GM12878 (cell line): Measurements from ENCODE around the gene CACFD1. TPM values are rescaled to one million over a fixed set of nuclear protein-coding genes. Genes with fewer than 3 reads are reported as not detected.

Experiments used
- ATAC-seq: fragments of 200-7000 bp; cut with Tn5 transposase; 3 replicates; pipeline ENCODE4 v1.9.1; 2020; ENCODE audit warnings: mild to moderate bottlenecking, moderate library complexity
- BruUV-seq: library from RNA; stranded (reverse); fragments of 400-500 nt; replicated peaks from 2 replicates; lab custom pipeline; 2021; lab: Mats Ljungman, UMichigan
- CTCF ChIA-PET: fragments of 300-600 bp; sonication (Branson Sonifier 250); formaldehyde crosslinking; extraction: SDS; loops from one replicate; lab custom pipeline; 2021; ENCODE audit warnings: inconsistent platforms; lab: Yijun Ruan, JAX
- POLR2A ChIA-PET: fragments of 350-600 bp; formaldehyde crosslinking; extraction: SDS; loops from one replicate; lab custom pipeline; 2021; ENCODE audit warnings: inconsistent platforms; lab: Charles Lee
- RAD21 ChIA-PET: fragments of 300-600 bp; sonication (Branson Sonifier 250); formaldehyde crosslinking; loops from one replicate; lab custom pipeline; 2023; ENCODE audit warnings: antibody characterized with exemption; ENCODE audit not compliant: unreplicated experiment; lab: Charles Lee
- SMC1A ChIA-PET: fragments of 300-600 bp; sonication (Branson Sonifier 250); formaldehyde crosslinking; loops from one replicate; lab custom pipeline; 2023; ENCODE audit not compliant: unreplicated experiment, uncharacterized antibody; lab: Charles Lee
- DNase-seq: peaks from one replicate; pipeline ENCODE4 v3.0.0-alpha.2; 2011; ENCODE audit warnings: low read depth, low spot score
- FAIRE-seq: peaks from 3 replicates; lab custom pipeline; 2011; peaks lifted over from hg19 to GRCh38; lab: Jason Lieb, UNC
- H2AFZ ChIP-seq: 2 replicates; pipeline ENCODE4 v1.6.0; 2011; ENCODE audit warnings: low read depth, low read length, control low read depth; ENCODE audit not compliant: control insufficient read depth
- H3K27ac ChIP-seq: 2 replicates; pipeline ENCODE4 v1.5.1; 2011; ENCODE audit warnings: control low read depth; ENCODE audit not compliant: control insufficient read depth, insufficient read depth
- H3K27me3 ChIP-seq, 2 experiments: replicated peaks in 1 of 2; 2 replicates each; pipeline versions ENCODE4 v1.6.0 to v1.6.1; 2011; ENCODE audit warnings: low read length in 1 of 2; ENCODE audit not compliant: control insufficient read depth in 2 of 2, insufficient read depth in 2 of 2
- H3K36me3 ChIP-seq, 2 experiments: 2 replicates each; pipeline ENCODE4 v1.5.1; 2011; ENCODE audit warnings: low read length in 1 of 2; ENCODE audit not compliant: control insufficient read depth in 2 of 2, insufficient read depth in 2 of 2
- H3K4me1 ChIP-seq: 2 replicates; pipeline ENCODE4 v1.6.1; 2011; ENCODE audit warnings: mild to moderate bottlenecking, low read length, moderate library complexity, mixed read lengths; ENCODE audit not compliant: control insufficient read depth, insufficient read depth
- H3K4me2 ChIP-seq: 2 replicates; pipeline ENCODE4 v1.6.0; 2011; ENCODE audit warnings: control low read depth; ENCODE audit not compliant: control insufficient read depth, insufficient read depth
- H3K4me3 ChIP-seq: fragments of 200-600 bp; sonication (generic); 2 replicates; pipeline ENCODE4 v1.5.1; 2016
- H3K79me2 ChIP-seq: 2 replicates; pipeline ENCODE4 v1.6.0; 2011; ENCODE audit warnings: low read length; ENCODE audit not compliant: control insufficient read depth, insufficient read depth
- H3K9ac ChIP-seq: 2 replicates; pipeline ENCODE4 v1.8.0; 2011; ENCODE audit warnings: low read length, control low read depth, mixed read lengths; ENCODE audit not compliant: control insufficient read depth, insufficient read depth
- H3K9me3 ChIP-seq: replicated peaks from 3 replicates; pipeline ENCODE4 v1.5.1; 2011; ENCODE audit warnings: mild to moderate bottlenecking, low read length; ENCODE audit not compliant: control insufficient read depth, insufficient read depth
- H4K20me1 ChIP-seq: 2 replicates; pipeline ENCODE4 v1.6.0; 2011; ENCODE audit not compliant: control insufficient read depth, insufficient read depth
- BCL11A ChIP-seq: IDR thresholded peaks from 2 replicates; pipeline ENCODE4 v1.6.1; 2011; ENCODE audit warnings: low read depth, low read length
- CHD4 ChIP-seq: fragments of 200-600 bp; sonication (generic); IDR thresholded peaks from 2 replicates; pipeline ENCODE4 v1.6.1; 2016; ENCODE audit warnings: mild to moderate bottlenecking
- CREB1 ChIP-seq: IDR thresholded peaks from 2 replicates; pipeline ENCODE4 v1.6.1; 2012; ENCODE audit warnings: low read depth, mild to moderate bottlenecking, inconsistent platforms
- EED ChIP-seq: sonication (generic); IDR thresholded peaks from 2 replicates; pipeline ENCODE4 v1.6.1; 2016; ENCODE audit warnings: antibody characterized with exemption, low read depth
- HSF1 ChIP-seq: fragments of 150-350 bp; IDR thresholded peaks from 2 replicates; pipeline ENCODE4 v1.6.1; 2014; ENCODE audit warnings: mild to moderate bottlenecking, low read depth, low read length
- KLF5 ChIP-seq: fragments of 450-650 bp; IDR thresholded peaks from 2 replicates; pipeline ENCODE4 v1.6.1; 2014; ENCODE audit warnings: mild to moderate bottlenecking; ENCODE audit not compliant: partially characterized antibody
- MYB ChIP-seq: fragments of 150-350 bp; IDR thresholded peaks from 2 replicates; pipeline ENCODE4 v1.6.1; 2014; ENCODE audit warnings: mild to moderate bottlenecking, low read depth, low read length, borderline replicate concordance
- PAX5 ChIP-seq: IDR thresholded peaks from 2 replicates; pipeline ENCODE4 v1.6.1; 2011; ENCODE audit warnings: low read depth, low read length, borderline replicate concordance
- PKNOX1 ChIP-seq: fragments of 450-650 bp; IDR thresholded peaks from 2 replicates; pipeline ENCODE4 v1.6.1; 2016; ENCODE audit warnings: mild to moderate bottlenecking
- SPI1 ChIP-seq: IDR thresholded peaks from 2 replicates; pipeline ENCODE4 v1.6.1; 2011; ENCODE audit warnings: low read depth, mild to moderate bottlenecking, low read length, moderate library complexity, borderline replicate concordance; ENCODE audit not compliant: insufficient read depth
- SREBF2 ChIP-seq: IDR thresholded peaks from 2 replicates; pipeline ENCODE4 v1.6.1; 2012; ENCODE audit warnings: mild to moderate bottlenecking, low read length
- SUPT20H ChIP-seq: IDR thresholded peaks from 2 replicates; pipeline ENCODE4 v1.6.1; 2011; ENCODE audit warnings: low read depth, mild to moderate bottlenecking, low read length, moderate library complexity, borderline replicate concordance; ENCODE audit not compliant: control insufficient read depth
- YBX1 ChIP-seq: fragments of 450-650 bp; IDR thresholded peaks from 2 replicates; pipeline ENCODE4 v1.6.1; 2016; ENCODE audit warnings: antibody characterized with exemption
- WGBS: methylation state at CpG from one replicate; pipeline ENCODE4 v1.1.6; 2016; ENCODE audit warnings: low lambda C conversion rate; ENCODE audit not compliant: insufficient replicate concordance, insufficient coverage; ENCODE audit errors: missing lambda C conversion rate; 5-methylcytosine and 5-hydroxymethylcytosine counted together
- in situ Hi-C: fragments of 300-500 bp; cut with MboI; formaldehyde crosslinking; loops from 9 replicates; pipeline ENCODE4 v1.14.3; 2018; ENCODE audit warnings: mixed read lengths
- intact Hi-C: fragments of 100-400 bp; cut with micrococcal nuclease; formaldehyde crosslinking; loops from one replicate; pipeline ENCODE4 v1.14.2; 2022; ENCODE audit not compliant: unreplicated experiment
- polyA plus RNA-seq, 11 experiments: library from polyadenylated mRNA; depleted of rRNA in 4 of 11; unstranded in 6 of 11; stranded (reverse) in 5 of 11; fragments of >200 nt; fragmentation: Nextera tagmentation in 4 of 11; fragmentation: Illumina TruSeq in 1 of 11; extraction: Ambion mirVana in 4 of 11; extraction: Trizol in 1 of 11; gene quantifications; 1 replicate in 1 of 11; 2 replicates in 10 of 11; pipeline versions ENCODE4 v1.2.1 to v1.2.3, GENCODE V29; 2011 to 2016; ENCODE audit warnings: inconsistent platforms in 2 of 11, missing spikeins in 2 of 11, low read depth in 1 of 11
- total RNA-seq, 4 experiments: library from RNA; depleted of rRNA in 3 of 4; stranded (reverse); fragments of >200 nt in 3 of 4; fragmentation: Illumina TruSeq in 1 of 4; extraction: Trizol in 1 of 4; gene quantifications; 2 replicates each; pipeline versions ENCODE4 v1.2.1 to v1.2.3, GENCODE V29; 2013 to 2021
- TF ChIP-seq, protein P1 (sequence below): fragments of 450-650 bp; IDR thresholded peaks from 2 replicates; pipeline ENCODE4 v1.6.1; 2018; ENCODE audit warnings: mild to moderate bottlenecking, low read depth, moderate library complexity; ENCODE audit not compliant: partially characterized antibody
- TF ChIP-seq, protein P2 (sequence below), 3 experiments: IDR thresholded peaks in 2 of 3; conservative IDR thresholded peaks in 1 of 3; 2 replicates each; pipeline ENCODE4 v1.5.1; 2011; ENCODE audit warnings: low read depth in 3 of 3, low read length in 3 of 3, mild to moderate bottlenecking in 3 of 3, control low read depth in 2 of 3, moderate library complexity in 2 of 3, inconsistent platforms in 1 of 3, mixed read lengths in 1 of 3; ENCODE audit not compliant: control insufficient read depth in 2 of 3, insufficient read depth in 1 of 3; ENCODE audit errors: extremely low read depth in 1 of 3

Gene CACFD1
- total and polyA plus RNA-seq, 10 of the 15 experiments (the other 5 are each of a cell fraction or from before 2014, with no cell fraction given): 0.09 to 5.8 (median 1.4) TPM; not detected in 1

DNA sequence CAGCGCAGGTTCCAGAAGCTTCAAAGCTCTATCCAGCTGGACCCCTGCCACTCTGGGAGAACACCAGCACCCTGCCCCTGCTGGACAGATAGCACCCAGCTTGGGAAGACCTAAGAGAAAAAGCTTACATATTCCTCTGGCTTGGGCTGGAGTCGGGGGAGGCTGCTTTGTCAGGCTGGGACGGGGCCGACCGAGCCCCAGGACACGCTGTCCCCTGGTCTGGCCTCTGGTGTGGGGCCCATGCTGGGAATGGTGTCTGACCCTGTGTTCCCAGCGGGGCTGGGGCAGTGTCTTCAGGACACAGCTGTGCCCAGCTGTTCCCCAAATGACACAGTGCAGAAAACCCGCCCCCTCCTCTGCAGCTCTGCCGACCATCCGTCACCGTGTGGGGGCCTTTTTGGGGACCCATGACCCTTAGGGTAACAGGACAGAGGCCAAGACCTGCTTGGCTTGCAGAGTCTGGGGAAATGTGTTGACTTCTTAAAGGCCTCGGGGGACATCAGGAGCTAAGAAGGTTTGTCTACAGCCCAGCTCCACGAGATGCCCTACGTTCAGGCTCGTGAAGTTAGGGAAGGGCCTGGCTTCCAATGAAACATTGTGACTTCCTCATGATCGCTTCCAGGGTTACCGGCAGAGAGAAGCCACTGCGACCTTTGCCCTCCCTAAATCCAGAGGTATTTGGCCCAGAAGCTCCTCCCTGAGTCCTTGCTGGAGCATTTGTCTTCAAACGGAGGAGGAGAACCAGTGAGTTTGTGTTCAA, 39.5 kb downstream of the CACFD1 start (continued):
- TF ChIP-seq HSF1 (no peak), SREBF2 (no peak)

DNA sequence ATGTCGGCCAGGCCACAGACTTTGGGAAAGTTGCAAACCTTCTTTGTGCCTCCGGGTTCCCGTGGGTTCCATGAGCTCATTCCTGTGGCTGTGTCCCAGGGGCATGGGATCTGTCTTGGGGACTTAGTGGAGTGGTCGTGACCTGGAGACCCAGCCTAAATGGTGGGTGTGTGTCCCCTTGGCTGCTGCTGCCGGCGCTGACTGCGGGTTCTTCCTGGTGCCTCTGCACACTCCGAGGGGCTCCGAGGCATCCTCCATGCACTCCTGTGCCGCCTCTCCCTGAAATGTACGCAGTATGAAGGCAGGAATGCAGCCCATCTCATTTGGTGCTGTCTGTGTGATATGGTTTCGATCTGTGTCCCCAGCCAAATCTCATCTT, 40.1 kb downstream of the CACFD1 start:
- peaks cover 0 to 3% of the 10 kb centered on the region in 2 experiments; a peak in 2 of 4 replicates for H3K27me3 ChIP-seq
- ChIA-PET SMC1A (no interaction called here), CTCF (no interaction called here), POLR2A (no interaction called here), RAD21 (interaction anchor here (0.7 kb wide), 1 partner anchor 12 kb away, joined by 3 read pairs; no protein-coding TSS in a partner anchor)
- FAIRE-seq: no peak
- H4K20me1 ChIP-seq: no peaks in the 10 kb centered on the region
- BruUV-seq: no TSS peak
- H2AFZ ChIP-seq: no peak overlapping the region
- no peak overlapping the region for H3K9ac ChIP-seq
- TF ChIP-seq, protein P1, sequence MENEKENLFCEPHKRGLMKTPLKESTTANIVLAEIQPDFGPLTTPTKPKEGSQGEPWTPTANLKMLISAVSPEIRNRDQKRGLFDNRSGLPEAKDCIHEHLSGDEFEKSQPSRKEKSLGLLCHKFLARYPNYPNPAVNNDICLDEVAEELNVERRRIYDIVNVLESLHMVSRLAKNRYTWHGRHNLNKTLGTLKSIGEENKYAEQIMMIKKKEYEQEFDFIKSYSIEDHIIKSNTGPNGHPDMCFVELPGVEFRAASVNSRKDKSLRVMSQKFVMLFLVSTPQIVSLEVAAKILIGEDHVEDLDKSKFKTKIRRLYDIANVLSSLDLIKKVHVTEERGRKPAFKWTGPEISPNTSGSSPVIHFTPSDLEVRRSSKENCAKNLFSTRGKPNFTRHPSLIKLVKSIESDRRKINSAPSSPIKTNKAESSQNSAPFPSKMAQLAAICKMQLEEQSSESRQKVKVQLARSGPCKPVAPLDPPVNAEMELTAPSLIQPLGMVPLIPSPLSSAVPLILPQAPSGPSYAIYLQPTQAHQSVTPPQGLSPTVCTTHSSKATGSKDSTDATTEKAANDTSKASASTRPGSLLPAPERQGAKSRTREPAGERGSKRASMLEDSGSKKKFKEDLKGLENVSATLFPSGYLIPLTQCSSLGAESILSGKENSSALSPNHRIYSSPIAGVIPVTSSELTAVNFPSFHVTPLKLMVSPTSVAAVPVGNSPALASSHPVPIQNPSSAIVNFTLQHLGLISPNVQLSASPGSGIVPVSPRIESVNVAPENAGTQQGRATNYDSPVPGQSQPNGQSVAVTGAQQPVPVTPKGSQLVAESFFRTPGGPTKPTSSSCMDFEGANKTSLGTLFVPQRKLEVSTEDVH: no peak
- TF ChIP-seq PKNOX1 (no peak), BCL11A (no peak), YBX1 (no peak), CHD4 (no peak), PAX5 (no peak), EED (no peak), KLF5 (no peak), CREB1 (no peak), MYB (no peak), SUPT20H (no peak), SPI1 (no peak)
- TF ChIP-seq, protein P2, sequence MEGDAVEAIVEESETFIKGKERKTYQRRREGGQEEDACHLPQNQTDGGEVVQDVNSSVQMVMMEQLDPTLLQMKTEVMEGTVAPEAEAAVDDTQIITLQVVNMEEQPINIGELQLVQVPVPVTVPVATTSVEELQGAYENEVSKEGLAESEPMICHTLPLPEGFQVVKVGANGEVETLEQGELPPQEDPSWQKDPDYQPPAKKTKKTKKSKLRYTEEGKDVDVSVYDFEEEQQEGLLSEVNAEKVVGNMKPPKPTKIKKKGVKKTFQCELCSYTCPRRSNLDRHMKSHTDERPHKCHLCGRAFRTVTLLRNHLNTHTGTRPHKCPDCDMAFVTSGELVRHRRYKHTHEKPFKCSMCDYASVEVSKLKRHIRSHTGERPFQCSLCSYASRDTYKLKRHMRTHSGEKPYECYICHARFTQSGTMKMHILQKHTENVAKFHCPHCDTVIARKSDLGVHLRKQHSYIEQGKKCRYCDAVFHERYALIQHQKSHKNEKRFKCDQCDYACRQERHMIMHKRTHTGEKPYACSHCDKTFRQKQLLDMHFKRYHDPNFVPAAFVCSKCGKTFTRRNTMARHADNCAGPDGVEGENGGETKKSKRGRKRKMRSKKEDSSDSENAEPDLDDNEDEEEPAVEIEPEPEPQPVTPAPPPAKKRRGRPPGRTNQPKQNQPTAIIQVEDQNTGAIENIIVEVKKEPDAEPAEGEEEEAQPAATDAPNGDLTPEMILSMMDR (IDR thresholded peaks at IDR 0.05 in 2 of 3, conservative IDR thresholded peaks at IDR 0.05 in 1 of 3; ENCODE audit: control insufficient read depth in 2 of 3, extremely low read depth in 1 of 3, insufficient read depth in 1 of 3, low read depth in 3 of 3, low read length in 3 of 3): no peak
- H3K9me3 ChIP-seq: peaks cover 7% of the 10 kb centered on the region; the same call in 2 of the 3 replicates
- H3K27ac ChIP-seq: no peak overlapping the region
- H3K79me2 ChIP-seq: no peaks in the 10 kb centered on the region
- no peaks in the 10 kb centered on the region for H3K4me1 ChIP-seq
- DNase-seq: no peak
- no peak overlapping the region for H3K4me3 ChIP-seq
- H3K36me3 ChIP-seq: no peaks in the 10 kb centered on the region
- 27% methylated on average over 12 of the region's 12 CpGs for WGBS
- intact Hi-C loops: no loop called here
- H3K4me2 ChIP-seq: no peak overlapping the region
- in situ Hi-C loops: no loop called here
- ATAC-seq: no peak
